ENCODE results near the gene POLR3E. TPM values are rescaled to one million over a fixed set of nuclear protein-coding genes. Genes with fewer than 3 reads are reported as not detected.

The POLR3E gene
- total and polyA plus RNA-seq, 7 experiments from 2014 or later = 11.8 to 232 (median 107) TPM

DNA sequence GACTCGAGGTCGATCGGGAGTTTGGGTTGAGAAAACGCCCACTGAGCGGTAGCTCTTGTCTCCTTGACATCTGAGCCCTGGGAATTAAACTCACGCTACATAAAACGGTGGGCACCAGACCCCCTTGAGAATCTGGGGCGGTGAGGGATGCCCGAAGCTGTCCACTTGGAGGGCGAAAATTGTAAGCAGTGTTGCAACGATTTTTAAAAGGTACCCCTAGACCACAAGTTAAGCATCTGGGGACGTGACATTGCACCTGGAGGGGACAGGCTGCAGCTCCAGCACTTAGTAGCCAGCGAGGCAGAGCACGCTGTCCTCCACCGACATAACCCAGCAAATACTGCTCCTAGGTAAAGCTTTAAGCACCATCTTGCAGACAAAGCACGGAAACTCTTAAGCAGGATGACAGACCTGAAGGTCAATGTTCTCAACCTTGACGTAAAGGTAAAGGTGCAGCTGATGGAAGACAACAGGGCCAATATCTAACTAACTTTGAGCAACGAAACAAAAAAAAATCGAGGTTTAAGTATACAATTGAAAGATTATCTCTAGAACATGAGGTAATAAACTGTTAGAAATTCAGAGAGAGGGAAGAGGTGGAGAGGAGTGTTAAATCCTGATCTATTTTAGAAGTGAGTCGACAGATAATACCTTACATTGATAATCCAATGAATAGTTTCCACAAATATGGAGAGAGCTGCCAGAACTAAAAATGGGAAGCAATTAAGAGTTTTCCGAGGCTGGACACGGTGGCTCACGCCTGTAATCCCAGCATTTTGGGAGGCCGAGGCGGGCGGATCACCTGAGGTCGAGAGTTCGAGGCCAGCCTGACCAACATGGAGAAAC, 78.1 kb downstream of the POLR3E start:
- Mint-ChIP-seq H3K36me3 (peaks cover 0 to 18% (median 0%) of the 10 kb centered on the region in 5 donors), H3K9me3 (no peaks in the 10 kb centered on the region), H3K4me1 (peaks cover 16 to 52% (median 45%) of the 10 kb centered on the region in 7 donors), H3K27ac (peak overlapping the region; percentile 85 to 96 (median 91)), H3K4me3 (peak overlapping the region; percentile 93 to 99 (median 98)), H3K27me3 (peaks cover 0 to 5% (median 0%) of the 10 kb centered on the region in 5 donors)
- Histone ChIP-seq H3K4me1 (ENCODE audit: control insufficient read depth in 2 of 2, insufficient read depth in 2 of 2, low read length in 2 of 2) (peaks cover 23 to 31% of the 10 kb centered on the region in 2 donors), H3K27ac (ENCODE audit: low read depth, low read length) (peak overlapping the region; percentile 86), H3K9me3 (ENCODE audit: control insufficient read depth in 2 of 3, low read length in 3 of 3) (no peaks in the 10 kb centered on the region), H3K4me3 (ENCODE audit: low read length) (peak overlapping the region; percentile 77), H3K27me3 (ENCODE audit: control insufficient read depth in 2 of 2, insufficient read depth in 2 of 2, low read length in 2 of 2) (no peaks in the 10 kb centered on the region), H3K36me3 (ENCODE audit: control insufficient read depth in 2 of 3, insufficient read depth in 3 of 3, low read length in 3 of 3) (peaks cover 0 to 7% (median 0%) of the 10 kb centered on the region in 3 experiments)
- ATAC-seq = no peak
- POLR2A ChIA-PET = interaction anchor here (0.6 to 6.2 kb wide), 15 partner anchors 8 to 186 kb away, joined by 3 to 93 read pairs (median 3); no protein-coding TSS in a partner anchor
- DNase-seq = peak in 1 of 9 donors; percentile 30
- intact Hi-C loops (cut with micrococcal nuclease) = loop anchor here (2.0 kb wide), 1 partner anchor 55 kb away; no protein-coding TSS in a partner anchor
- CTCF ChIA-PET = no interaction called here

DNA sequence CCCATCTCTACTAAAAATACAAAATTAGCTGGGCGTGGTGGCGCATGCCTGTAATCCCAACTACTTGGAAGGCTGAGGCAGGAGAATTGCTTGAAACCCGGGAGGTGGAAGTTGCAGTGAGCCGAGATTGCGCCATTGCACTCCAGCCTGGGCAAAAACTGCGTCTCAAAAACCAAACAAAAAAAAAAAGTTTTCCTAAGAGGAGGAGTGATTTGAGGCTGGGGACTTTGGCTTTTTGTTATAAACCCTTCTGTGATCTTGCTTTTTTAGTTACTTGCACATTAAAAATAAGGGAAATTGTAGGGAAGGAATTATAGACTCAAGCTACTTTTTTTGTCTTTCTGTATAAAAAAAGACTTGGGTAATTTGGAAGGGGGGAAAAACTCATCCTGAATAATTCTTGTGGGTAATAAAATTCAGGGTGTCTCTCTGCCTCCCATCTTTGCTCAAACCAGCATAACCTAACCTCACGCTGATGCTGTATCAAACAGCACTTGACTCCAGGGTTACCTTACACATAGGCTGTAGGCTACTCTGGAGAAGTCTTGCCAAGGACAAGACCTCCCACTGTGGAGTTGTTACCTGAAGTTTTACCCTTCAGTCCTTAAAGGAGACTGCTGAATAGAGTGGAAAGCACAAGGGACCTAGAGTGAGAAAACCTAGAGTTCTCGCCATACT, 78.9 kb downstream of the POLR3E start:
- peaks cover 0 to 18% (median 0%) of the 10 kb centered on the region in 5 donors for H3K36me3 Mint-ChIP-seq
- H3K4me3 Mint-ChIP-seq = peak overlapping the region in 6 of 10 donors; percentile 24 to 98 (median 70)
- CTCF ChIA-PET = interaction anchor here (0.6 to 0.7 kb wide), 2 partner anchors 30 to 79 kb away, joined by 3 to 5 read pairs; no protein-coding TSS in a partner anchor
- Histone ChIP-seq H3K4me3 (ENCODE audit: low read length) (no peak overlapping the region), H3K27me3 (ENCODE audit: control insufficient read depth in 2 of 2, insufficient read depth in 2 of 2, low read length in 2 of 2) (no peaks in the 10 kb centered on the region), H3K36me3 (ENCODE audit: control insufficient read depth in 2 of 3, insufficient read depth in 3 of 3, low read length in 3 of 3) (peaks cover 0 to 7% (median 0%) of the 10 kb centered on the region in 3 experiments), H3K27ac (ENCODE audit: low read depth, low read length) (no peak overlapping the region), H3K4me1 (ENCODE audit: control insufficient read depth in 2 of 2, insufficient read depth in 2 of 2, low read length in 2 of 2) (peaks cover 28 to 31% of the 10 kb centered on the region in 2 donors), H3K9me3 (ENCODE audit: control insufficient read depth in 2 of 3, low read length in 3 of 3) (no peaks in the 10 kb centered on the region)
- POLR2A ChIA-PET = interaction anchor here (0.7 to 6.2 kb wide), 9 partner anchors 9 to 187 kb away, joined by 3 to 93 read pairs (median 3); no protein-coding TSS in a partner anchor
- intact Hi-C loops (cut with micrococcal nuclease) = loop anchor here (2.0 kb wide), 1 partner anchor 55 kb away; no protein-coding TSS in a partner anchor
- peaks cover 16 to 52% (median 45%) of the 10 kb centered on the region in 7 donors for H3K4me1 Mint-ChIP-seq
- peaks cover 0 to 5% (median 0%) of the 10 kb centered on the region in 5 donors for H3K27me3 Mint-ChIP-seq
- DNase-seq (no peak), ATAC-seq (no peak)
- no peaks in the 10 kb centered on the region for H3K9me3 Mint-ChIP-seq
- peak overlapping the region in 3 of 9 donors; percentile 85 to 86 (median 86) for H3K27ac Mint-ChIP-seq

DNA sequence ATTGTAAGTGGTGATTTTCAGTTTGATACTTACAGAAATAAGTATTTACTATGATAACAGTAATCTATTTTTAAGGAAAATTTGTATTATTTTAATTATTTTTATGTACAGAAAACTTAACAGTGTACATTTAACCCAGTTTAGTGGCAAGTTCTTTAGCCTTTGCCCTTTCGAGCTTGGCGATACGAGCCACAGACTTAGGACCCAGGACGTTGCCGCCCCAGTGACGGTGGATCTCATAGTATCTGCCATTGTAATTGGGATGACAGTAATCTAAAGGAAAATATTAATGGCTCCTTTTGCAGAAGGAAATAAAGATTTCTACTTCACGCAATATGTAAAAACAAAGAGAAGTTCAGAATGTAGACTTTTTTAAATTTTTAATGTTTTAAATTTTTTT, 82.4 kb downstream of the POLR3E start:
- ChIA-PET POLR2A (interaction anchor here (0.8 to 2.2 kb wide), 3 partner anchors 10 to 42 kb away, joined by 4 to 8 read pairs (median 5); no protein-coding TSS in a partner anchor), CTCF (no interaction called here)
- no peaks in the 10 kb centered on the region for H3K27me3 ChIP-seq (ENCODE audit: control insufficient read depth in 2 of 2, insufficient read depth in 2 of 2, low read length in 2 of 2)
- H3K27ac ChIP-seq (ENCODE audit: low read depth, low read length) = no peak overlapping the region
- Mint-ChIP-seq H3K9me3 (no peaks in the 10 kb centered on the region), H3K27ac (peak overlapping the region in 5 of 9 donors; percentile 57 to 96 (median 66)), H3K27me3 (peaks cover 0 to 3% (median 0%) of the 10 kb centered on the region in 5 donors), H3K4me1 (peaks cover 5 to 46% (median 36%) of the 10 kb centered on the region in 7 donors), H3K4me3 (no peak overlapping the region), H3K36me3 (peaks cover 0 to 6% (median 0%) of the 10 kb centered on the region in 5 donors)
- intact Hi-C loops (cut with micrococcal nuclease) = no loop called here
- no peak for DNase-seq
- H3K36me3 ChIP-seq (ENCODE audit: control insufficient read depth in 2 of 3, insufficient read depth in 3 of 3, low read length in 3 of 3) = no peaks in the 10 kb centered on the region
- H3K4me3 ChIP-seq (ENCODE audit: low read length) = no peak overlapping the region
- H3K4me1 ChIP-seq (ENCODE audit: control insufficient read depth in 2 of 2, insufficient read depth in 2 of 2, low read length in 2 of 2) = peaks cover 19 to 36% of the 10 kb centered on the region in 2 donors
- ATAC-seq = no peak
- no peaks in the 10 kb centered on the region for H3K9me3 ChIP-seq (ENCODE audit: control insufficient read depth in 2 of 3, low read length in 3 of 3)

DNA sequence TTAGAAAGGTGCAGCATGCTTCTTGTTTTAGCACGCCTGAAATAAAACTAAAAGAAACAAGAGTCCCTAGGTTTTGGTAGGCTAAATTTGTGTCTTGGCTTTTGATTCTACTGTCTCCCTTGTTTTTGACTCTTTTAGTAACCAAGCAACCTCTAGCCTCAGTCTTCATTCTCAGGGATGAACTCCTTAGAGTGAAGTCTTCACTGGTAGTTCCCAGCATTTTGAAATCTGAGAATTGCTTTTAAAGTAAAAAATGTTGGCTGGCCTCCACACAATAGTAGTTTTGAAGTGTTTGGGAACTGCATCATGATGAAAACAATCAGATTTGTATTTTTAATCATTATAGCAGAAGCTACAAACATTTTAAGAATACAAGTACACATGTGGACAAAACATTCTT, 83.3 kb downstream of the POLR3E start:
- H3K4me1 ChIP-seq (ENCODE audit: control insufficient read depth in 2 of 2, insufficient read depth in 2 of 2, low read length in 2 of 2) = peaks cover 13 to 31% of the 10 kb centered on the region in 2 donors
- peak overlapping the region in 8 of 9 donors; percentile 71 to 98 (median 96) for H3K27ac Mint-ChIP-seq
- H3K4me1 Mint-ChIP-seq = peaks cover under 1 to 46% (median 33%) of the 10 kb centered on the region in 7 donors
- DNase-seq (no peak), ATAC-seq (no peak)
- H3K9me3 Mint-ChIP-seq = no peaks in the 10 kb centered on the region
- peaks cover 0 to under 1% (median 0%) of the 10 kb centered on the region in 5 donors for H3K27me3 Mint-ChIP-seq
- no peaks in the 10 kb centered on the region for H3K27me3 ChIP-seq (ENCODE audit: control insufficient read depth in 2 of 2, insufficient read depth in 2 of 2, low read length in 2 of 2)
- no peaks in the 10 kb centered on the region for H3K36me3 ChIP-seq (ENCODE audit: control insufficient read depth in 2 of 3, insufficient read depth in 3 of 3, low read length in 3 of 3)
- peak overlapping the region; percentile 64 for H3K27ac ChIP-seq (ENCODE audit: low read depth, low read length)
- peak overlapping the region in 7 of 10 donors; percentile 4 to 77 (median 53) for H3K4me3 Mint-ChIP-seq
- peaks cover 0 to 6% (median 5%) of the 10 kb centered on the region in 5 donors for H3K36me3 Mint-ChIP-seq
- intact Hi-C loops (cut with micrococcal nuclease) = no loop called here
- no peaks in the 10 kb centered on the region for H3K9me3 ChIP-seq (ENCODE audit: control insufficient read depth in 2 of 3, low read length in 3 of 3)
- ChIA-PET CTCF (interaction anchor here (0.9 kb wide), 1 partner anchor 23 kb away, joined by 3 read pairs; no protein-coding TSS in a partner anchor), POLR2A (interaction anchor here (0.6 to 2.7 kb wide), 7 partner anchors 11 to 189 kb away, joined by 3 to 16 read pairs (median 3); no protein-coding TSS in a partner anchor)
- no peak overlapping the region for H3K4me3 ChIP-seq (ENCODE audit: low read length)

DNA sequence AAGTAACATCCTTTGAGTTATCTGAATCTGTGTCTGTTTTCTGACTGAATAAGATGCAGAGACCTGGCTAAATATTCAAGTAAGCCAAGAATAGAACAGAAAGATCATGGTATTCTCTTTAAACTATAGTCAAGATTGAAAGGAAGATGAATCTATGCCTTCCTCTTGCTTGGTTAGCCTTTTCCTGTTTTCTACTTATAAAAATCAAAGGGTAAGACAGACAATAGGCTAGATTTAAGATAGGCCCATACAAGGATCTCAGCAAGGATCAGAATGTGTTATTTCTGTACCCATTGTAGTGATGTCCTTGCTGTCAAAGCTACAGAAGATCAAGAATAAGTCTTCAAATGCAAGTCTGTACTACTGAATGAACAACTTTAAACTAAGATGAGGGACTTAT, 84.2 kb downstream of the POLR3E start:
- peak overlapping the region; percentile 55 to 86 (median 76) for H3K4me3 Mint-ChIP-seq

DNA sequence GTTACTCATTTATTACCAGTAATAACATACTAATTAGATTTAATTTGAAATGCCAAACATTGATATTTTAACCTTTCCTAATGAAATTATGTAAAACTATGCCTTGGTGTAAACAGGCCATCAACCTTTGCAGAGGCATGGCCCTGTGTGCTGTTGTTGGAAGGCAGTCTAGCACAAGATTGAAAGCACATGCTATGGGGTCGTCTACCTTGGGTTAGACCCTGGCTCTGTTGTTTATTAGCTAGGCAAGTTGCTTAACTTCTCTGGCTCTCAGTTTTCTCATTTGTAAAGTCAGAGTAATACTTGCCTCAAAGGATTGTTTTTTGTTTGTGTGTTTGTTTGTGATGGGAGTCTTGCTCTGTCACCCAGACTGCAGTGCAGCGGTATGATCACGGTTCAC, 86.6 kb downstream of the POLR3E start:
- peaks cover 13 to 31% of the 10 kb centered on the region in 2 donors for H3K4me1 ChIP-seq (ENCODE audit: control insufficient read depth in 2 of 2, insufficient read depth in 2 of 2, low read length in 2 of 2)
- POLR2A ChIA-PET = interaction anchor here (0.9 to 3.2 kb wide), 3 partner anchors 11 to 15 kb away, joined by 5 to 19 read pairs (median 5); no protein-coding TSS in a partner anchor
- Mint-ChIP-seq H3K27me3 (no peaks in the 10 kb centered on the region), H3K4me1 (peaks cover 0 to 39% (median 24%) of the 10 kb centered on the region in 7 donors), H3K4me3 (no peak overlapping the region), H3K36me3 (peaks cover 0 to 9% (median 7%) of the 10 kb centered on the region in 5 donors), H3K27ac (peak overlapping the region in 5 of 9 donors; percentile 16 to 96 (median 51)), H3K9me3 (no peaks in the 10 kb centered on the region)
- DNase-seq (no peak), ATAC-seq (no peak)
- H3K27ac ChIP-seq (ENCODE audit: low read depth, low read length) = no peak overlapping the region
- H3K27me3 ChIP-seq (ENCODE audit: control insufficient read depth in 2 of 2, insufficient read depth in 2 of 2, low read length in 2 of 2) = no peaks in the 10 kb centered on the region
- CTCF ChIA-PET = interaction anchor here (1.4 kb wide), 1 partner anchor 13 kb away, joined by 4 read pairs; no protein-coding TSS in a partner anchor
- no peaks in the 10 kb centered on the region for H3K9me3 ChIP-seq (ENCODE audit: control insufficient read depth in 2 of 3, low read length in 3 of 3)
- intact Hi-C loops (cut with micrococcal nuclease) = no loop called here
- H3K36me3 ChIP-seq (ENCODE audit: control insufficient read depth in 2 of 3, insufficient read depth in 3 of 3, low read length in 3 of 3) = no peaks in the 10 kb centered on the region
- H3K4me3 ChIP-seq (ENCODE audit: low read length) = no peak overlapping the region

More for the DNA sequence above, 84.2 kb downstream of the POLR3E start:
- no peaks in the 10 kb centered on the region for H3K9me3 ChIP-seq (ENCODE audit: control insufficient read depth in 2 of 3, low read length in 3 of 3)
- POLR2A ChIA-PET = interaction anchor here (0.7 to 3.2 kb wide), 6 partner anchors 9 to 57 kb away, joined by 3 to 19 read pairs (median 6); no protein-coding TSS in a partner anchor
- intact Hi-C loops (cut with micrococcal nuclease) = no loop called here
- H3K9me3 Mint-ChIP-seq = no peaks in the 10 kb centered on the region
- ATAC-seq = no peak
- H3K36me3 Mint-ChIP-seq = peaks cover 0 to 8% (median 6%) of the 10 kb centered on the region in 5 donors
- no peaks in the 10 kb centered on the region for H3K27me3 Mint-ChIP-seq
- peak in 6 of 9 donors; percentile 27 to 54 (median 45) for DNase-seq
- no peaks in the 10 kb centered on the region for H3K36me3 ChIP-seq (ENCODE audit: control insufficient read depth in 2 of 3, insufficient read depth in 3 of 3, low read length in 3 of 3)
- CTCF ChIA-PET = no interaction called here
- peaks cover 0 to 47% (median 28%) of the 10 kb centered on the region in 7 donors for H3K4me1 Mint-ChIP-seq
- peak overlapping the region; percentile 26 for H3K4me3 ChIP-seq (ENCODE audit: low read length)
- H3K27me3 ChIP-seq (ENCODE audit: control insufficient read depth in 2 of 2, insufficient read depth in 2 of 2, low read length in 2 of 2) = no peaks in the 10 kb centered on the region
- H3K27ac ChIP-seq (ENCODE audit: low read depth, low read length) = peak overlapping the region; percentile 64
- peak overlapping the region; percentile 51 to 98 (median 95) for H3K27ac Mint-ChIP-seq
- H3K4me1 ChIP-seq (ENCODE audit: control insufficient read depth in 2 of 2, insufficient read depth in 2 of 2, low read length in 2 of 2) = peaks cover 13 to 31% of the 10 kb centered on the region in 2 donors

Data from naive thymus-derived CD4-positive, alpha-beta T cell (primary cell).